K562 (cell line): ENCODE results near the gene FBLIM1. TPM values are rescaled to one million over a fixed set of nuclear protein-coding genes. Genes with fewer than 3 reads are reported as not detected.

ENCODE experiments used
- ATAC-seq: fragments of 200-7000 bp; cut with Tn5 transposase; 3 replicates; pipeline ENCODE4 v1.9.1; 2020; ENCODE audit warnings: moderate library complexity
- BruUV-seq: library from RNA; stranded (reverse); fragments of 400-500 nt; replicated peaks from 2 replicates; lab custom pipeline; 2021; lab: Mats Ljungman, UMichigan
- CTCF ChIA-PET: fragments of 300-600 bp; formaldehyde crosslinking; extraction: SDS; loops from one replicate; lab custom pipeline; 2021; ENCODE audit warnings: low intra/inter-chr PET ratio; lab: Yijun Ruan, JAX
- POLR2A ChIA-PET: fragments of 300-600, 350-650 bp; sonication (Branson Sonifier 250); formaldehyde crosslinking; extraction: SDS; loops from one replicate; lab custom pipeline; 2021; ENCODE audit warnings: antibody characterized with exemption, inconsistent platforms; lab: Yijun Ruan, JAX
- DNase-seq, 4 experiments: peaks; one replicate each; pipeline versions ENCODE4 v3.0.0 to v3.0.0-alpha.2; 2011 to 2018; ENCODE audit warnings: low spot score in 3 of 4, mixed read lengths in 3 of 4; ENCODE audit errors: extremely low read depth in 1 of 4
- FAIRE-seq: peaks from 2 replicates; lab custom pipeline; 2011; peaks lifted over from hg19 to GRCh38; lab: Jason Lieb, UNC
- H2AFZ ChIP-seq: 2 replicates; pipeline ENCODE4 v1.6.0; 2011; ENCODE audit warnings: low read depth, low read length, control low read depth, inconsistent platforms
- H3K27ac ChIP-seq: fragments of 200-600 bp; 3 replicates; pipeline ENCODE4 v1.8.0; 2011; ENCODE audit warnings: low read depth, mild to moderate bottlenecking, control low read depth, inconsistent platforms, low read length, moderate library complexity, mixed read lengths; ENCODE audit errors: extremely low read depth
- H3K27me3 ChIP-seq, 2 experiments: fragments of 300-600 bp in 1 of 2; 2 replicates in 1 of 2; 3 replicates in 1 of 2; pipeline versions ENCODE4 v1.6.0 to v1.8.0; 2011; ENCODE audit warnings: inconsistent platforms in 2 of 2, low read length in 2 of 2, mild to moderate bottlenecking in 1 of 2, mixed read lengths in 1 of 2, moderate library complexity in 1 of 2; ENCODE audit not compliant: control insufficient read depth in 2 of 2, insufficient read depth in 2 of 2
- H3K36me3 ChIP-seq: fragments of 300-600 bp; 3 replicates; pipeline ENCODE4 v1.8.0; 2011; ENCODE audit warnings: mild to moderate bottlenecking, low read length, inconsistent platforms; ENCODE audit not compliant: control insufficient read depth, insufficient read depth
- H3K4me1 ChIP-seq, 2 experiments: fragments of 200-600 bp in 1 of 2; replicated peaks in 1 of 2; 2 replicates in 1 of 2; 3 replicates in 1 of 2; pipeline versions ENCODE4 v1.5.1 to v1.8.0; 2011; ENCODE audit warnings: inconsistent platforms in 2 of 2, low read length in 2 of 2, mild to moderate bottlenecking in 1 of 2, mixed read lengths in 1 of 2, moderate library complexity in 1 of 2; ENCODE audit not compliant: control insufficient read depth in 2 of 2, insufficient read depth in 2 of 2
- H3K4me2 ChIP-seq: 2 replicates; pipeline ENCODE4 v1.6.1; 2011; ENCODE audit warnings: low read length, control low read depth, inconsistent platforms, mixed read lengths; ENCODE audit not compliant: insufficient read depth
- H3K4me3 ChIP-seq: fragments of 200-600 bp; sonication (generic), shearing (Covaris generic); 2 replicates; pipeline ENCODE4 v1.5.1; 2016; ENCODE audit warnings: control low read depth, inconsistent platforms
- H3K79me2 ChIP-seq: fragments of 200-600 bp; 3 replicates; pipeline ENCODE4 v1.8.0; 2011; ENCODE audit warnings: low read length, inconsistent platforms; ENCODE audit not compliant: control insufficient read depth, insufficient read depth
- H3K9ac ChIP-seq, 2 experiments: 2 replicates each; pipeline versions ENCODE4 v1.6.0 to v1.6.1; 2011; ENCODE audit warnings: low read depth in 2 of 2, low read length in 2 of 2, control low read depth in 1 of 2, inconsistent platforms in 1 of 2, mild to moderate bottlenecking in 1 of 2, mixed read lengths in 1 of 2; ENCODE audit not compliant: insufficient read depth in 1 of 2
- H3K9me1 ChIP-seq: one replicate; pipeline ENCODE4 v1.6.0; 2011; ENCODE audit warnings: inconsistent platforms, mild to moderate bottlenecking, low read length, moderate library complexity; ENCODE audit not compliant: control insufficient read depth, insufficient read depth
- H3K9me3 ChIP-seq: replicated peaks from 2 replicates; pipeline ENCODE4 v1.5.1; 2011; ENCODE audit warnings: low read depth, low read length, inconsistent platforms; ENCODE audit not compliant: control insufficient read depth, insufficient read depth
- H4K20me1 ChIP-seq: replicated peaks from 2 replicates; pipeline ENCODE4 v1.6.1; 2011; ENCODE audit warnings: low read length, inconsistent platforms, mixed read lengths; ENCODE audit not compliant: control insufficient read depth, insufficient read depth
- HSF4 ChIP-seq: fragments of 250-450 bp; sonication (Bioruptor Pico); IDR thresholded peaks from 2 replicates; pipeline ENCODE4 v2.1.2; 2022; ENCODE audit warnings: mild to moderate bottlenecking, moderate library complexity, borderline replicate concordance
- MNT ChIP-seq, 2 experiments: fragments of 450-650 bp; conservative IDR thresholded peaks; 2 replicates each; pipeline ENCODE4 v1.6.1; 2017; ENCODE audit warnings: mild to moderate bottlenecking in 2 of 2, moderate library complexity in 2 of 2
- RAD21 ChIP-seq, 2 experiments: fragments of 250-450 bp in 1 of 2; fragments of 450-650 bp in 1 of 2; sonication (Bioruptor Pico) in 1 of 2; formaldehyde crosslinking in 1 of 2; IDR thresholded peaks in 1 of 2; conservative IDR thresholded peaks in 1 of 2; 2 replicates each; pipeline versions ENCODE4 v1.4.0 to v1.8.0; 2020 to 2022; ENCODE audit warnings: mild to moderate bottlenecking in 2 of 2, moderate library complexity in 1 of 2
- TRIM28 ChIP-seq: fragments of 450-650 bp; IDR thresholded peaks from 2 replicates; pipeline ENCODE4 v1.6.1; 2017
- ZNF282 ChIP-seq: sonication (generic); formaldehyde crosslinking; IDR thresholded peaks from 2 replicates; pipeline ENCODE4 v1.8.1; 2023; ENCODE audit warnings: missing genetic modification reagents
- WGBS: fragments of 100-300 bp; shearing (Covaris generic); methylation state at CpG from one replicate; pipeline ENCODE4 v1.1.6; 2016; ENCODE audit warnings: low coverage, mixed read lengths; ENCODE audit not compliant: insufficient coverage; ENCODE audit errors: missing lambda C conversion rate; 5-methylcytosine and 5-hydroxymethylcytosine counted together
- in situ Hi-C: fragments of 300-500 bp; cut with MboI; formaldehyde crosslinking; loops from 4 replicates; pipeline ENCODE4 v1.15.0; 2018; ENCODE audit warnings: inconsistent platforms, mixed read lengths
- intact Hi-C: fragments of 100-400 bp; cut with micrococcal nuclease; formaldehyde crosslinking; loops from 2 replicates; pipeline ENCODE4 v1.14.2; 2022
- polyA plus RNA-seq, 8 experiments: library from polyadenylated mRNA; depleted of rRNA in 4 of 8; stranded (reverse) in 5 of 8; unstranded in 3 of 8; fragments of >200 nt; fragmentation: Nextera tagmentation in 2 of 8; fragmentation: Illumina TruSeq in 1 of 8; extraction: Ambion mirVana in 2 of 8; extraction: Trizol in 1 of 8; gene quantifications; 2 replicates each; pipeline versions ENCODE4 v1.2.1 to v1.2.3, GENCODE V29; 2011 to 2014; ENCODE audit warnings: inconsistent platforms in 1 of 8, missing spikeins in 1 of 8
- total RNA-seq, 7 experiments: library from RNA; depleted of rRNA in 6 of 7; stranded (reverse); fragments of >200 nt in 6 of 7; fragmentation: Illumina TruSeq in 2 of 7; extraction: Trizol in 2 of 7; gene quantifications; 2 replicates each; pipeline versions ENCODE4 v1.2.1 to v1.2.3, GENCODE V29; 2011 to 2021; ENCODE audit warnings: low replicate concordance in 1 of 7
- TF ChIP-seq, protein P1 (sequence below): fragments of 200-600 bp; sonication (generic); IDR thresholded peaks from one replicate; pipeline ENCODE4 v1.6.1; 2012; ENCODE audit warnings: mild to moderate bottlenecking, low read depth, low read length, inconsistent platforms

The FBLIM1 gene
- total and polyA plus RNA-seq, 9 of the 15 experiments (the other 6 are each of a cell fraction or from before 2014, with no cell fraction given) = 0.14 to 0.24 TPM; not detected in 7

- TF ChIP-seq MNT (conservative IDR thresholded peaks at IDR 0.05) (no peak), RAD21 (CRISPR knock-in tag; conservative IDR thresholded peaks at IDR 0.05 in 1 of 2, IDR thresholded peaks at IDR 0.05 in 1 of 2) (no peak), TRIM28 (no peak)
Observed at GRCh38 chr1:15749399-15750291, 8.9 kb upstream of the FBLIM1 start (continued).

GRCh38 chr1:15750924-15751323 is 7.7 kb upstream of the FBLIM1 start:
- peaks cover 0 to 13% of the 10 kb centered on the region in 2 experiments; a peak in 2 of 5 replicates for H3K4me1 ChIP-seq
- no peaks in the 10 kb centered on the region for H3K9me3 ChIP-seq
- 10% methylated on average over 11 of the region's 12 CpGs for WGBS
- ChIA-PET CTCF (no interaction called here), POLR2A (no interaction called here)
- H3K4me2 ChIP-seq = no peak overlapping the region
- DNase-seq (no peak), FAIRE-seq (no peak), ATAC-seq (no peak)
- peaks cover 7 to 29% of the 10 kb centered on the region in 2 experiments; a peak in 3 of 5 replicates for H3K27me3 ChIP-seq
- intact Hi-C loops (no loop called here), in situ Hi-C loops (no loop called here)
- no peak overlapping the region for H3K4me3 ChIP-seq
- 0 out of 2 replicates have a peak, but pooled peaks cover 4% of the 10 kb centered on the region for H4K20me1 ChIP-seq
- H3K9ac ChIP-seq = no peak overlapping the region
- H2AFZ ChIP-seq = no peak overlapping the region
- BruUV-seq = no TSS peak
- no peaks in the 10 kb centered on the region for H3K79me2 ChIP-seq
- H3K36me3 ChIP-seq = no peaks in the 10 kb centered on the region
- H3K27ac ChIP-seq = no peak overlapping the region
- no peaks in the 10 kb centered on the region for H3K9me1 ChIP-seq
- no peak for TF ChIP-seq ZNF282 (CRISPR knock-in tag)
- TF ChIP-seq, protein P1, sequence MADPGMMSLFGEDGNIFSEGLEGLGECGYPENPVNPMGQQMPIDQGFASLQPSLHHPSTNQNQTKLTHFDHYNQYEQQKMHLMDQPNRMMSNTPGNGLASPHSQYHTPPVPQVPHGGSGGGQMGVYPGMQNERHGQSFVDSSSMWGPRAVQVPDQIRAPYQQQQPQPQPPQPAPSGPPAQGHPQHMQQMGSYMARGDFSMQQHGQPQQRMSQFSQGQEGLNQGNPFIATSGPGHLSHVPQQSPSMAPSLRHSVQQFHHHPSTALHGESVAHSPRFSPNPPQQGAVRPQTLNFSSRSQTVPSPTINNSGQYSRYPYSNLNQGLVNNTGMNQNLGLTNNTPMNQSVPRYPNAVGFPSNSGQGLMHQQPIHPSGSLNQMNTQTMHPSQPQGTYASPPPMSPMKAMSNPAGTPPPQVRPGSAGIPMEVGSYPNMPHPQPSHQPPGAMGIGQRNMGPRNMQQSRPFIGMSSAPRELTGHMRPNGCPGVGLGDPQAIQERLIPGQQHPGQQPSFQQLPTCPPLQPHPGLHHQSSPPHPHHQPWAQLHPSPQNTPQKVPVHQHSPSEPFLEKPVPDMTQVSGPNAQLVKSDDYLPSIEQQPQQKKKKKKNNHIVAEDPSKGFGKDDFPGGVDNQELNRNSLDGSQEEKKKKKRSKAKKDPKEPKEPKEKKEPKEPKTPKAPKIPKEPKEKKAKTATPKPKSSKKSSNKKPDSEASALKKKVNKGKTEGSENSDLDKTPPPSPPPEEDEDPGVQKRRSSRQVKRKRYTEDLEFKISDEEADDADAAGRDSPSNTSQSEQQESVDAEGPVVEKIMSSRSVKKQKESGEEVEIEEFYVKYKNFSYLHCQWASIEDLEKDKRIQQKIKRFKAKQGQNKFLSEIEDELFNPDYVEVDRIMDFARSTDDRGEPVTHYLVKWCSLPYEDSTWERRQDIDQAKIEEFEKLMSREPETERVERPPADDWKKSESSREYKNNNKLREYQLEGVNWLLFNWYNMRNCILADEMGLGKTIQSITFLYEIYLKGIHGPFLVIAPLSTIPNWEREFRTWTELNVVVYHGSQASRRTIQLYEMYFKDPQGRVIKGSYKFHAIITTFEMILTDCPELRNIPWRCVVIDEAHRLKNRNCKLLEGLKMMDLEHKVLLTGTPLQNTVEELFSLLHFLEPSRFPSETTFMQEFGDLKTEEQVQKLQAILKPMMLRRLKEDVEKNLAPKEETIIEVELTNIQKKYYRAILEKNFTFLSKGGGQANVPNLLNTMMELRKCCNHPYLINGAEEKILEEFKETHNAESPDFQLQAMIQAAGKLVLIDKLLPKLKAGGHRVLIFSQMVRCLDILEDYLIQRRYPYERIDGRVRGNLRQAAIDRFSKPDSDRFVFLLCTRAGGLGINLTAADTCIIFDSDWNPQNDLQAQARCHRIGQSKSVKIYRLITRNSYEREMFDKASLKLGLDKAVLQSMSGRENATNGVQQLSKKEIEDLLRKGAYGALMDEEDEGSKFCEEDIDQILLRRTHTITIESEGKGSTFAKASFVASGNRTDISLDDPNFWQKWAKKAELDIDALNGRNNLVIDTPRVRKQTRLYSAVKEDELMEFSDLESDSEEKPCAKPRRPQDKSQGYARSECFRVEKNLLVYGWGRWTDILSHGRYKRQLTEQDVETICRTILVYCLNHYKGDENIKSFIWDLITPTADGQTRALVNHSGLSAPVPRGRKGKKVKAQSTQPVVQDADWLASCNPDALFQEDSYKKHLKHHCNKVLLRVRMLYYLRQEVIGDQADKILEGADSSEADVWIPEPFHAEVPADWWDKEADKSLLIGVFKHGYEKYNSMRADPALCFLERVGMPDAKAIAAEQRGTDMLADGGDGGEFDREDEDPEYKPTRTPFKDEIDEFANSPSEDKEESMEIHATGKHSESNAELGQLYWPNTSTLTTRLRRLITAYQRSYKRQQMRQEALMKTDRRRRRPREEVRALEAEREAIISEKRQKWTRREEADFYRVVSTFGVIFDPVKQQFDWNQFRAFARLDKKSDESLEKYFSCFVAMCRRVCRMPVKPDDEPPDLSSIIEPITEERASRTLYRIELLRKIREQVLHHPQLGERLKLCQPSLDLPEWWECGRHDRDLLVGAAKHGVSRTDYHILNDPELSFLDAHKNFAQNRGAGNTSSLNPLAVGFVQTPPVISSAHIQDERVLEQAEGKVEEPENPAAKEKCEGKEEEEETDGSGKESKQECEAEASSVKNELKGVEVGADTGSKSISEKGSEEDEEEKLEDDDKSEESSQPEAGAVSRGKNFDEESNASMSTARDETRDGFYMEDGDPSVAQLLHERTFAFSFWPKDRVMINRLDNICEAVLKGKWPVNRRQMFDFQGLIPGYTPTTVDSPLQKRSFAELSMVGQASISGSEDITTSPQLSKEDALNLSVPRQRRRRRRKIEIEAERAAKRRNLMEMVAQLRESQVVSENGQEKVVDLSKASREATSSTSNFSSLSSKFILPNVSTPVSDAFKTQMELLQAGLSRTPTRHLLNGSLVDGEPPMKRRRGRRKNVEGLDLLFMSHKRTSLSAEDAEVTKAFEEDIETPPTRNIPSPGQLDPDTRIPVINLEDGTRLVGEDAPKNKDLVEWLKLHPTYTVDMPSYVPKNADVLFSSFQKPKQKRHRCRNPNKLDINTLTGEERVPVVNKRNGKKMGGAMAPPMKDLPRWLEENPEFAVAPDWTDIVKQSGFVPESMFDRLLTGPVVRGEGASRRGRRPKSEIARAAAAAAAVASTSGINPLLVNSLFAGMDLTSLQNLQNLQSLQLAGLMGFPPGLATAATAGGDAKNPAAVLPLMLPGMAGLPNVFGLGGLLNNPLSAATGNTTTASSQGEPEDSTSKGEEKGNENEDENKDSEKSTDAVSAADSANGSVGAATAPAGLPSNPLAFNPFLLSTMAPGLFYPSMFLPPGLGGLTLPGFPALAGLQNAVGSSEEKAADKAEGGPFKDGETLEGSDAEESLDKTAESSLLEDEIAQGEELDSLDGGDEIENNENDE = no peak
- no peak for TF ChIP-seq HSF4 (CRISPR knock-in tag)
